Measurements from ENCODE around the gene ZNF431. TPM values are rescaled to one million over a fixed set of nuclear protein-coding genes. Genes with fewer than 3 reads are reported as not detected.
"Not testable (repeated sequence)": the region's sequence is repeated elsewhere in the genome, so short reads cannot be mapped to it uniquely, and the experiment has no call there.

The ZNF431 gene
- total RNA-seq, result 10.9 TPM

GRCh38 chr19:21141787-21142464 lies at the start of gene ZNF431:
Gene ZNF431, plus strand, starts transcription at chr19:21142040. Its CDS starts 144 bp downstream, at chr19:21142184.
- DNase-seq (ENCODE audit: low spot score), result peak; percentile 95

- DNase-seq (ENCODE audit: low spot score), result no peak
Measured at GRCh38 chr19:21092109-21092508, 49.7 kb upstream of the ZNF431 start.

DNA sequence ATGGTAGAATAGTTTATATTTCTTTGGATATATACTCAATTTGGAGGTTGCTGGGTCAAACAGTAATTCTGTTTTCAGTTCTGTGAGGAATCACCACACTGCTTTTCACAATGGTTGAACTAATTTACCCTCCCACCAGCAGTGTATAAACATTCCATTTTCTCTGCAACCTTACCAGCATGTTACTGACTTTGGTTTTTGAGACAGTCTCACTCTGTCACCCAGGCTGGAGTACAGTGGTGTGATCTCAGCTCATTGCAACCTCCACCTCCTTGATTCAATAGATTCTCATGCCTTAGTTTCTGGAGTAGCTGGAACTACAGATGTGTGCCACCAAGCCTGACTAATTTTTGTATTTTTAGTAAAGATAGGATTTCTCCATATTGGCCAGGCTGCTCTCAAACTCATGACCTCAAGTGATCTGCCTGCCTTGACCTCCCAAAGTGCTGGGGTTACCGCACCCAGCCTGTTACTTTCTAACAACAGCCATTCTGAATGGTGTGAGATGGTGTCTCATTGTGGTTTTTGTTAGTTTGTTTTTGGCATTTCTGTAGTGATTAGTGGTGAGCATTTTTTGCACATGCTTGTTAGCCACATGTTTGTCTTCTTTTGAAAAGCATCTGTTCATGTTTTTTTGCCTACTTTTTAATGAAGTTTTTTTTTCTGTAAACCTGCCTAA lies 47.4 kb upstream of the ZNF431 start:
- no peak for DNase-seq (ENCODE audit: low spot score)

DNA sequence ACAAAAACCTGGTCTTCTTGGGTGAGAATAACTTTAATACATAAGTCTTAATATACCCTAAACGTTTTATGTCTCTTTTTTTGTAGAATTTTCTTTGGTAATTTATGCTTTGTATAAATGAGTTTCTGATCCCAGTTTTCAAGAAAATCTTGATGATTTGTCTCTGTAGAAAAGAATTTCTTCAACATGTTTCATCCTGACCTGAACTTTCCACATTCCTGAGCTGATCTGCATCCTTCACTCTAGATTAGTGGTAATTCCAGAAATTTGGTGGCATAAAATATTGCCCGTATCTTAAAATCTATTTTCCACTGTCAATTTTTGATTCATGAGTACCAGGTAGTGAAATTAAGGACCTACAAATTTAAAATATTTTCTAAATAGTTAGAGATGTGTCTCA lies 43.5 kb upstream of the ZNF431 start:
- no peak for DNase-seq (ENCODE audit: low spot score)

- no peak for DNase-seq (ENCODE audit: low spot score)
Measured at GRCh38 chr19:21101521-21102242, 40.2 kb upstream of the ZNF431 start.

- no peak for DNase-seq (ENCODE audit: low spot score)
Measured at GRCh38 chr19:21109116-21109515, 32.7 kb upstream of the ZNF431 start.

GRCh38 chr19:21110183-21110582 lies 31.7 kb upstream of the ZNF431 start:
- DNase-seq (ENCODE audit: low spot score), result no peak

DNA sequence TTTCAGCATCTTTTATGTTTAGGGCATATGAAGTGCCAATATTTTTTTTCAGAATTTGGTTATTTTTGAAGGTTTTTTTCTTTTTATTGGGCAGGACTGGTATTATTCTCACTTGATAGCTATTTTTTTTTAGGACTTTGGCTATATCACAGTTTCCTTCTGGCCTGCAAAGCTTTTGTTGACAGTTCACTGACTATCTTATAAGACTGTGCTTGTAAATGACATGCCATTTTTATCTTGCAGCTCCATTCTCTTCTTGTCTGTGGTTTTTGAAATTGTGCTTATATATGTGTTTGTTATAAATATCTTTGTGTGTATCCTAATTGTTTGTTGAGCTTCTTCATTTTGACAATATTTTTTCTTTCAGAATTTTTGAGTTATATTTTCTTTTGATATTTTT lies 26.4 kb upstream of the ZNF431 start:
- no peak for DNase-seq (ENCODE audit: low spot score)

DNA sequence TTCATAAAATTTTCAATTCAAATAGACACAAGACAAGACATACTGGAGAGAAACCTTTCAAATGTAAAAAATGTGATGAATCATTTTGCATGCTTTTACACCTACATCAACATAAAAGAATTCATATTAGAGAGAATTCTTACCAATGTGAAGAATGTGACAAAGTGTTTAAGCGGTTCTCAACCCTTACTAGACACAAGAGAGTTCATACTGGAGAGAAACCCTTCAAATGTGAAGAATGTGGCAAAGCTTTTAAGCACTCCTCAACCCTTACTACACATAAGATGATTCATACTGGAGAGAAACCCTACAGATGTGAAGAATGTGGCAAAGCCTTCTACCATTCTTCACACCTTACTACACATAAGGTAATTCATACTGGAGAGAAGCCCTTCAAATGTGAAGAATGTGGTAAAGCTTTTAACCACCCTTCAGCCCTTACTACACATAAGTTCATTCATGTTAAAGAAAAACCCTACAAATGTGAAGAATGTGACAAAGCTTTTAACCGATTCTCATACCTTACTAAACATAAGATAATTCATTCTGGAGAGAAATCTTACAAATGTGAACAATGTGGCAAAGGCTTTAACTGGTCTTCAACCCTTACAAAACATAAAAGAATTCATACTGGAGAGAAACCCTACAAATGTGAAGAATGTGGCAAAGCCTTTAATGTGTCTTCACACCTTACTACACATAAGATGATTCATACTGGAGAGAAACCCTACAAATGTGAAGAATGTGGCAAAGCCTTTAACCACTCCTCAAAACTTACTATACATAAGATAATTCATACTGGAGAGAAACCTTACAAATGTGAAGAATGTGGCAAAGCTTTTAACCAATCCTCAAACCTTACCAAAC lies 24.6 kb upstream of the ZNF431 start:
- no peak for DNase-seq (ENCODE audit: low spot score)

DNA sequence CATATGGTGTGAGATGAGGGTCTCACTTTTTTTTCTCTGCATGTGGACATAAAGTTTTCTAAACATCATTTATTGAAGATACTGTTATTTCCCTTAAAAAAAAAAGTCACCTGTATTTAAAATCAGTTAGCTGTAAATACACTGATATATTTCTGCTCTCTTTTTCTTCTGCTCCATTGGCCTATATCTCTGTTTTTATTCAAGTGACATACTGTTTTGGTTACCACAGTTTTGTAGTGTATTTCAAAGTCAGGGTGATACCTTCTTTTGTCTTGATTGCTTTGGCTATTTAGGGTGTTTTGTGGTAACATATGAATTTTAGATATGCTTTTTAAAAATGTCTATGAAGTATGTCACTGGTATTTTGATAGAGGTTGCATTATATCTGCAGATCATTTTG lies 15.8 kb upstream of the ZNF431 start:
- DNase-seq (ENCODE audit: low spot score), result no peak

DNA sequence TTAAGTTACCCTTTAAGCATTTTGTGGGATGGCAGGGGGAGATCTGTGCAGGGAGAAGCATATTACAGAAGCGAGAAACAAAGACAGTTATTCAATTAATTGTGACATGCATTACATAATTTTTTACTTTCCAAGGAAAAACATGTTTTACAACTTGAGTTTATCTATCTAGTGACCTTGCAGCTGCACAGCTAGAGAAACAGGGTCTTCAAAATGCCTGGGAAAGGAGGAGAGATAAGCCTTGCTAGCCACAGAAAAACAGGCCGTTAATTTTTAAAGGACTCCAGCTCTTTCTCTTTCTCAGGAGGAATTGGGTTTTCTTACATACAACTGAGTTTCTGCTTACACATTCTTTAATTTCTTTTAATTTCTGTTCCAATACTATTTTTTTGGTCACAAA lies 14.8 kb upstream of the ZNF431 start:
- no peak for DNase-seq (ENCODE audit: low spot score)

DNA sequence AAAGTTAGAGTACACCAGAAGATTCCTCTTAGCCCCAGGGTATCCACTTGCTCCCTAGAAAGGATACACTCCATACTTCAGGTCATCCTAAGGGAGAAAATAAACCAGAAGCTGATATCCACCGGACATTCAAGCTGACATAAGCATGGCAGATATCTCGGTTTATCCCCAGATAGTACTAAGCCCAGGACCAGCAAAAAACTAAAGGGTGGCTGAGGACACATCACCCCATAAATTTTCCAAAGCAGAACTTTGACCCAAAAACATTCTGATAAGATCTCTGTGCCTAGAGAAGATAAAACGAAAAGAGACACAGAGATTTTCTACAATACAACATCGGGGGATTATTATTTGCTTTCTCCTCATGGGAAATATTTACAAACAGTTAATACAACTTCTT lies 13.9 kb upstream of the ZNF431 start:
- no peak for DNase-seq (ENCODE audit: low spot score)

DNA sequence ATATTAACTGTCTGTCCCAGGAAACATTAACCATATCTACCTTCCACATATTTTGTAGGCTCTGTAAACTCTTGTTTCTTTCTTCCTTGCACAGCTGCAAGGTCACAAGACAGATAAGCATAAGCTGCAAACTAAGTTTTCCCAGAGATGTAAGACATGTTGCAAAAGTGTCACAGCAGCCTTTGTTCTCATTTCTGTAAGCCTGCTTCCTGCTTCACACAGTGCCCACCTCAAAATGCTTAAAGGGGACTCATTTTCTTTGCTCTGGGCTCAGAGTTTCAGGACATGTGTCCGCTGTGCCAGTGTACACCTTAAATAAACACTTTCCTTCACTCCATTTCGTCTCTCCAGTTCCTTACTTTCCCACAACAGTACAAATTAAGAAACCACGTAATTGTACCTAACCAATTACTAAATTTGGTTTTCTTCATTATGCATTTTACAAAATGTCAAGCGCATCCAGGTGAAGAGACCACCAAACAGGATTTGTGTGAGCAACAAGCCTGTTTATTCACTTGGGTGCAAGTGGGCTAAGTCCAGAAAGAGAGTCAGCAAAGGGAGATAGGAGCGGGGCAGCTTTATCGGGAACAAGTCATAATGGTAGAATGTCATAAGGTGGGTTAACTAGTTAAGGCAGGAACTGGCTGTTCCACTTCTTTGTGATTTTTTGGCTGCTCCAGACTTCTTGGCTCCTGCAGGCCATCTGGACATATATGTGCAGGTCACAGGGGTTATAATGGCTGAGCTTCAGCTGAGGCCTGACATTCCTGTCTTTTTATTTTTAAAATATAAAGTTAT lies 12.7 kb upstream of the ZNF431 start:
- no peak for DNase-seq (ENCODE audit: low spot score)

GRCh38 chr19:21130097-21130775 lies 11.6 kb upstream of the ZNF431 start:
- DNase-seq (ENCODE audit: low spot score), result no peak

DNA sequence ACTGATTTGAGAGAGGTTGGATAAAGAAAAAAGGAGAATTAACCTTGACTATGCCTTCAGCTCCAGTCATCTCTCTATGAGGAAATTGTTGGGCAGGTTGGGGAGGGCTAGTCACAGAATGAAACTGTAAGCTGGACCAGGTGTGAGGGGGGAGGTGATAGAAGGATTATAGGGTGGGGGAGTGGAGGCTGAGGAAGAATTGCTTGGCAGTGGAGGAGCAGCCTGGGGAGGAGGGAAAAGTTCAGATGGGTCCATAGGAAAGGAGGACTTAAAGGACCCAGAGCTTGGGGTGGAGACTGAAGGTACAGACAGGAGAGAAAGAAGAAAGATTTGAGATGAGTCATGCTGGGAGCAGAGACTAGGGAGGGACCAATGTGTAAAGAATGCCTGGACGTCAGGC lies 8.2 kb upstream of the ZNF431 start:
- DNase-seq (ENCODE audit: low spot score), result no peak

GRCh38 chr19:21134934-21135366 lies 6.9 kb upstream of the ZNF431 start:
- DNase-seq (ENCODE audit: low spot score), result no peak

GRCh38 chr19:21135433-21135832 lies 6.4 kb upstream of the ZNF431 start:
- no peak for DNase-seq (ENCODE audit: low spot score)

DNA sequence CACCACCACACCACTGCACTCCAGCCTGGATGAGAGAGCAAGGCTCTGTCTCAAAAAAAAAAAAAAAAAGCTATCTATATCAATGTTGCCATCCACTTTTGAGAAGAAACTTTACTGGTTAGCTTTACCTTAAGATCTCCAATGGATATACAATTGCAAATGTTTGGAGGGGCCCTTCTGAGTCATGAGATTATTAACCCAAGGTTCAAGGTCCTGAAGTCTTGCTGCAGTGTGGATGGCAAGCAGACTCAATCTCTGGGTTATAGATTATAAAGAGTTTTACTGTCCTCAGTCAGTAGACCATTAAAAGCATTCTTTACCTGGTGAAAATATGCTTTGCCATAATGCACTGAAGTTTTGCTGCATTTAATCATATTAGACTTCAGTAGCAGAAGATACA lies 3.7 kb upstream of the ZNF431 start:
- no peak for DNase-seq (ENCODE audit: low spot score)

DNA sequence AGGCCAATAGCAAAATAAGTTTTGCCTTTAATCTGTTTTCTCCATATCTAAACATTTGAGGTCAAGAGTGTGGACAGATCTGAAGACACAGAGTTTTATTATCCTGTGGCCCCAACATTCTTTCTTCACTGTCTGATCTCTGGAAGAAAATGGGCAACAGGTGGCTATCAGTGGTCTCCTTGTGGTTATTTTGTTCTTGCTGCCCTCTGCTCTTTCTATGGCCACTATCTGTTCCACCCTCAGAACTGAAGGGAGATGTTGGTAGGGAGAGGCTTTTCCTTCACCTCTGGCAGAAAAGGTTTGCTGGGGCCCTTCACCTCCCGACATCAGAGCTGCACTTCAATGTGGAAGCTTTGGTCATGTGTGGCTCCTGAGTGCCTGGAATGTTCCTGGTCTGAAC lies 834 bp upstream of the ZNF431 start:
- DNase-seq (ENCODE audit: low spot score), result not testable (repeated sequence)

DNA sequence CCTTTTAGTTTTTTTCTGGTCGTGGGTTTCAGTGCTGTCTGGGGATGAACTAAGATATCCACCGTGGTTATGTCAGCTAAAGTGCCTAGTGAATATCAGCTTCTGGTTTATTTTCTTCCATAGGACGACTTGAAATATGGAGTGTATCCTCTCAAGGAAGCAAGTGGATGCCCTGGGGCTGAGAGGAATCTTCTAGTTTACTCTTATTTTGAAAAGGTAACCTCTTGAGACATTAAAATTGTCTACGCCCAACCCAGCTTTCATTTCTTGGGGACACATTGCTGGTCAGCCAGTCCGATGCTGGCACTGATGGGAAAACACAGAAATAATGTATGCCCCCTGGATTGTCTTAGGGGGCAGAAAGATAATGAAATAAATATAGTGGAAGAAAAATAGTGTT lies 1.6 kb downstream of the ZNF431 start:
- DNase-seq (ENCODE audit: low spot score), result no peak

- DNase-seq (ENCODE audit: low spot score), result no peak
Measured at GRCh38 chr19:21143854-21144253, 2.0 kb downstream of the ZNF431 start.

Data from mucosa of gallbladder (tissue), 1 donor.